Stimulated activated CD8-positive, alpha-beta memory T cell treated with anti-CD3 and anti-CD28 coated beads, Interleukin-2, amount 100 ng/mL, for 48 hours (primary cell): Measurements from ENCODE around the gene SCN1B.

Source experiments
- DNase-seq, 2 donors: peaks; one replicate each; pipeline ENCODE4 v3.0.0-alpha.2; 2020; ENCODE audit warnings: low read depth in 2 of 2

Gene SCN1B

DNA sequence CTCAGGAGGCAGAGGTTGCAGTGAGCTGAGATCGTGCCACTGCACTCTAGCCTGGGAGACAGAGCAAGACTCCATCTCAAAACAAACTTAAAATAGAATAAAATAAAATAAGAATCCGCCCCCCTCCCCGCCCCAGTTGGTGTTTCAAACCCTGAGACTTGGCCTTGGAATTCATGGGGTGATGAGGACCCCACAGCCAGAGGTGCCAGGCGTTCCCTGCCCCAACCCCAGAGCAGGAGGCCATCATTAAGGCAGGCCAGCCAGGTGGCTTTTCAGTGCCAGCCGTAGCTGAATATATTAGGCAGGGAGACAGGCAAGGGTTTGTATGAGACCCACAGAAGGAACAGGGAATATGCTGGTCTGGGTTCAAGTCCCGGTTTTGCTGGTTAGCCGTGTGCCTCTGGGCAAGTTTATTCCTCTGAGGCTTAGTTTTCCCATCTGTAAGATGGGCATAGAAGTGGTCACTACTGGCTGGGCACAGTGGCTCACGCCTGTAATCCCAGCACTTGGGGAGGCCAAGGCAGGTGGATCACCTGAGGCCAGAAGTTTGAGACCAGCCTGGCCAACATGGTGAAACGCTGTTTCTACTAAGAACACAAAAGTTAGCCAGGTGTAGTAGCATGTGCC is 23.5 kb downstream of the SCN1B start:
- no peak for DNase-seq

DNA sequence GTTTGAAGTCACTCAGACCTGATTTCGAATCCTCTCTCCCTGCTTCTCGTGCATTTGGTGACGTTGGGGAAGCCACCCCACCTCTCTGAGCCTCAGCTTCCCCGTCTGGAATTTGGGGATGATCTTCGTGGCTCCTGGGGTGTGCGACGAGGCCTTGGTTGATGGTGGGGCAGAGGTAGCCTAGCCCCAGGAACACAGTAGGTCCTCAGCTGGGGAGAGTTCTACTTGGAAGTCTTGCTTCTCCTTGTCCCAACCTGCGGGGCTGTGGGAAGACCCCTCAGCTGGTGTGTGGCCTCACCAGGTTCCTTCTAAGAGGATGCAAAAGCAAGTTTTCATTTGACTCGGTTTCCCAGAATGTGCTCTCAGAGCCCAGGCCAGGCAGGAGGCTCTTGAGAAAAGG is 24.4 kb downstream of the SCN1B start:
- DNase-seq, result no peak

DNA sequence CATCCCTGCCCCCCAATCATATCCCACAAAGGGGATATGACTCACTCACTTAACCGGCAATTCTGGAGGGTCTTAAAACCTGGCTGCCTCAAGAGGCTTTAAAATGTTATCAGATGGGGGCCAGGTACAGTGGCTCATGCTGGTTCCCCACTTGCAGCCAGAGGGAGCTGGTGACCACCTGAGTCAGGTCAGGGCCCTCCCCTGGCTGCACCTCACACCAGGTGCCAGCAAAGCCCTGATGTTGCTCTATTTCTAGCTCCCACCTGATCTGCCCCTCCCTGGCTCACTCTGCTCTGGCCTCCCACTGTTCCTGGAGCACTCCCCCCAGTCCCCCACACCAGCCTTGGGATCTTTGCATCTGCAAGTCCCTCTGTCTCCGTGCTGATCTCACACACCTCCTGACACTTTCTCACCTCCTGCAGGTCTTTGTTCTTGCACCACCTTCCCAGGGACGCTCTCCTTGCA is 25.5 kb downstream of the SCN1B start:
- DNase-seq, result no peak

DNA sequence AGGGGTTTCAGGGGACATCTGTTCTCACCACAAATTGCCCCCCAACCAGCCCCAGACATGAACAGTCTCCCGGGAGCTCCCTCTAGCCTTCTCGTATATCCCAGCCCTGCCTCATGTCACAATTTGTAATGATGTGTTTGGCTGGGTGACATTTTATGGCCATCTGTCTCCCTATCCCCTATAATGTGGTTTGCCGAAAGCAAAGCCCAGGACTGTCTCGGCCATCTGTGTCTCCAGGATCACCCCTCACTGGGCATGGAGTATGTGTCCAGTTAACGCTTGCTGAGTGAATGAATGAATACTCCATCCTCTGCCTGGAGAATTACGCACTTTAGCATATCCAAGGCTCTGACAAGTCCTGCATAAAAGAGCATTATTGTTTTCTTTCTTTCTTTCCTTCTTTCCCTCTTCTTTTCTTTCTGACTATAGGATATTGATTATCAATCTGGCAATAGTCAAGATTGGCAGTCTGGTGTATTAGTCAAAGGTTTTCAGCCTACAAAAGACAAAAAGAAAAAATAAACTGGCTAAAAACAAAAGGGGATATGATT is 26.3 kb downstream of the SCN1B start:
- DNase-seq, result no peak

DNA sequence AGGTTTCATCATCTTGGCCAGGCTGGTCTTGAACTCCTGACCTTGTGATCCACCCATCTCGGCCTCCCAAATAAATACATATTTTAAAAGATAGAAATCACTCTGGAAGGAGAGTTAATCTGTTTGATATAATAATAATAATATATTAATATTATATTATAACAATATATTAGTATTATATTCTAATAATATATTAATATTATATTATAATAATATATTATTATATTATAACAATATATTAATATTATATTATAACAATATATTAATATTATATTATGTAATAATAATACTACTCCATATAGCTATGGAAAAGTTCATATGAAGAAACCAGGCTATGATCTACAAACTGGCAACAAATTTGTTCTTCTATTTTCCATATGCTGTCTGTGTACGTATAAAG is 28.1 kb downstream of the SCN1B start:
- DNase-seq, result no peak

DNA sequence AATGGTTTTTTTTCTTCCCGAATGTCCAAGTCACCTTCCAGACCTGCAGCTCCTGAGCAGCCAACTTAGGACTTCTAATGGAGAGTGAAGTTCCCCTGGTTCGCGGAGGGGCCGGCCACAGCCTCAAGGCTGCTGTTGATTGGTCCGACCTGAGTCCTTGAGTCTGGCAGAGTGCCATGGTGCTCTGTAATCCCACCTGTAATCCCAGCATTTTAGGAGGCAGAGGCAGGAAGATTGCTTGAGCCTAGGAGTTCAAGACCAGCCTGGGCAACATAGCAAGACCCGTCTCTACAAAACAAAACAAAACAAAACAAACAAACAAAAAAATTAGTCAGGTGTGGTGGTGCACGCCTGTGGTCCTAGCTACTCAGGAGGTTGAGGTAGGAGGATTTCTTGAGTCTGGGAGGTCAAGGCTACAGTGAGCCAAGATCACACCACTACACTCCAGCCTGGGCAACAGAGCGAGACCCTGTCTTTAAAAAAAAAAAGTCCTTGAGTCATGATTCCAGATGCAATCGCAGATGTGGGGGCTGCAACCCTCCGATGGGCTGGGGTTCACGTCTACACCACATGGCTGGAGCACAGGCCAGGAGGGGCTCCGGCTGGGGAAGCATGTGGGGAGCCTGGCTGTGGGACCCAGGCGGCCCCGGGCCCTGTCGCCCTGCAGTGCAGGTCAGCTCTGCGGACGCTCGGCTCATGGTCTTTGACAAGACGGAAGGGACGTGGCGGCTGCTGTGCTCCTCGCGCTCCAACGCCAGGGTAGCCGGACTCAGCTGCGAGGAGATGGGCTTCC is 28.9 kb downstream of the SCN1B start:
- no peak for DNase-seq

DNA sequence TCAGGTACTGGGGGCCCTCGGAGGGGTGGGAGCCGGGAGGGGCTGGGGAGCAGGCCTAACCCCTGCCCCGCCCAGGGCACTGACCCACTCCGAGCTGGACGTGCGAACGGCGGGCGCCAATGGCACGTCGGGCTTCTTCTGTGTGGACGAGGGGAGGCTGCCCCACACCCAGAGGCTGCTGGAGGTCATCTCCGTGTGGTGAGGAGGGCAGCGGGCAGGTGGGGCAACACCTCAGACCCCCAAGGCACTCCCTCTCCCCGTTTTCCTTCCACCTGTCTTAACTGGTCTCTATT is 29.5 kb downstream of the SCN1B start:
- no peak for DNase-seq

DNA sequence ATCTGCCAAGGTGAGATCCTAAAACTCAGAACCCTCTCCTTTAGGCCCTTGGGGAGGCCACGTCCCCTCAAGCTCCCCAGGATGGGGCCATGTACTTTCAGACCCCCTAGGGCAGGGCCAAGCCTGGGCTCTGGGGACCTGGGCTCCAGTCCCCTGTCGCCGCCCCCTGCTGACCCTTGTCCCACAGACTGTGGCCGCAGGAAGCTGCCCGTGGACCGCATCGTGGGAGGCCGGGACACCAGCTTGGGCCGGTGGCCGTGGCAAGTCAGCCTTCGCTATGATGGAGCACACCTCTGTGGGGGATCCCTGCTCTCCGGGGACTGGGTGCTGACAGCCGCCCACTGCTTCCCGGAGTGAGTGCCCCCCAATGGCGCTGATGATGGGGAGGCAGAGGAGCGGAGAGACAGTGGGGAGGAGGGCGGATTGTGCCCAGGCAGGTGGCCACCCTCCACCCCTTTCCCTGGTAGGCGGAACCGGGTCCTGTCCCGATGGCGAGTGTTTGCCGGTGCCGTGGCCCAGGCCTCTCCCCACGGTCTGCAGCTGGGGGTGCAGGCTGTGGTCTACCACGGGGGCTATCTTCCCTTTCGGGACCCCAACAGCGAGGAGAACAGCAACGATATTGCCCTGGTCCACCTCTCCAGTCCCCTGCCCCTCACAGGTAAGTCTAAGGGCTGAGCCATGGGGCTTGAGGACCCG is 30.0 kb downstream of the SCN1B start:
- DNase-seq, result no peak

DNA sequence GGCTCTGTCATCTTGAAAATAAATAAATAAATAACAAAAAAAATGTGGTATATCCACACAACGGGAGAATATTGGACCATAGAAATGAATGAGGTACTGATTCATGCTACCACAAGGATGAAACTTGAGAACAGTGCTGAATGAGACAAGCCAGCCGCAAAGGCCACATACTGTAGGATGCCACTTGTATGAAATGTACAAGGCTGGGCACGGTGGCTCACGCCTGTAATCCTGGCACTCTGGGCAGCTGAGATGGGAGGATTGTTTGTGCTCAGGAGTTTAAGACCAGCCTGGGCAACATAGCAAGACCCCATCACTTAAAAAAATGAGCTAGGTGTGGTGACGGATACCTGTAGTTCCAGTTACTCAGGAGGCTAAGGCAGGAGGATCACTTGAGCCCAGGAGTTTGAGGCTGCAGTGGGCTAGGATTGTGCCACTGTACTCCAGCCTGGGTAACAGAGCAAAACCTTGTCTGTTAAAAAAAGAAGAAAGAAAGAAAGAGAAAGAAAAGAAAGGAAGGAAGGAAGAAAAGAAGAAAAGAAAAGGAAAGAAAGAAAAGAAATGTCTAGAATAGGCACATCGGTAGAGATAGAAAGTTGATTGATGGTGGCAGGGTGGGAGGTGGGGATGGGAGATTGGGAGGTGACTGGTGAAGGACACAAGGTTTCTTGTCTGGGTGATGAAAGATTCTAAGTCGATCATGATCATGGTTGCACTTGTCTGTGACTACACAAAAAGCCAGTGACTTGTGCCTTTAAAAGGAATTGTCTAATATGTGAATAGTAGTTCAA is 31.5 kb downstream of the SCN1B start:
- DNase-seq, result no peak

DNA sequence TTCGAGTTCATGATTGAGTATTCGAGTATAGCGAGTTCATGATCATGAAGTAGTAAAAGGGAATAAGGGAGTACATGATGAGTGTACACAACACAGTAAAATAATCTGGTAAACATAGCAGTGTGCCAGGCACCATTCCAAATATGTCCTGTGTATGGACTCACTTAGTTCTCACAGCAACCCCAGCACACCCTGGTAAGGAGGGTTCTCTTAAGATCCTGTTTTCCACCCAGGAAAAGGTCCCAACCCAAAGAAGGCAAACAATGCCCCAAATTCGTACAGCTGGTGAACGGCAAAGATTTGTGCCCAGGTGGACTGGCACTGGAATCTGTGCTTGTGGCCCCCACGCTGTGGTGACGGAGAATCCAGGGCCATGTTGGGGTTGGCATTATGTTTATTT is 32.7 kb downstream of the SCN1B start:
- DNase-seq, result no peak

DNA sequence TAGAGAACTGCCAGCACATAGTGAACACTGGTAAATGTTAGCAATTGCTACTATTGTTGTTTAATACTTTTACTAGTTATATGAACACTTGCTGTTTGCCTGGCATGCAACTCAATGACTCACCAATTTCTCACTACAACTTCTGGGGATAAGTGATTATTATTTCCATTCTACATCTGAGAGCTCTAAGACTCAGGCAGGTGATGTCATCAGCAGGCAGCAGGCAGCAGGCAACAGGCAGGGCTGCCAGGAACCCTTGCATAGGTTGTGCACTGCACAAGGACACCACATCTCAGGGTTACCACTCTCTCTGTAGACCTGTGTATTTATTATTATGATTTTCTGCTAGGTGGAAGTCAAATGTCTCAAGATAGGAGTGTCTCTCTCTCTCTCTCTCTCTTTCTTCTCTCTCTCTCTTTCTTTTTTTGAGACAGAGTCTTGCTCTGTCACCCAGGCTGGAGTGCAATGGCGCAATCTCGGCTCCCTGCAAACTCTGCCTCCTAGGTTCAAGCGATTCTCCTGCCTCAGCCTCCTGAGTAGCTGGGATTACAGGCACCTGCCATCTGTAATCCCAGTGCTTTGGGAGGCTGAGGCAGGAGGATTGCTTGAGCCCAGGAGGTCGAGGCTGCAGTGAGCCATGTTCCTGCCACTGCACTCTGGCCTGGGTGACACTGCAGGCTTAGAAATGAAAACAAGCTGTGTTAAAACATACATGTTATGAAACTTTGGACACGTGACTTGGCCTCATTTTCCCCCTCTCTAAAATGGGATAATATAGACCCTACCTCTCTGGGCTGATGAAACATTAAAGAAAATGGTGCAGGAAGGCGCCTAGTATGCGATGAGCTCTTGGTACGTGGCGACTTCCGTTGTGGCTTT is 33.9 kb downstream of the SCN1B start:
- no peak for DNase-seq

DNA sequence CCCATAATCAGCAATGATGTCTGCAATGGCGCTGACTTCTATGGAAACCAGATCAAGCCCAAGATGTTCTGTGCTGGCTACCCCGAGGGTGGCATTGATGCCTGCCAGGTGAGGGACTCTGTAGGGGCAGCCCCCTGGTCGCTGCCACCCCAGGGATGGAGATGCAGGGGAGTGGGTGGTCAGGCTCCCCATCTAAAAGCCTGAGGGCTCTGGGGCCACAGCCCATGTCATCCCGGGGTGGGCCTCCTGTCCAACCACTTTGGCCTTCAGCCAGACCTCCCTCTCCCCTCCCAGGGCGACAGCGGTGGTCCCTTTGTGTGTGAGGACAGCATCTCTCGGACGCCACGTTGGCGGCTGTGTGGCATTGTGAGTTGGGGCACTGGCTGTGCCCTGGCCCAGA is 35.3 kb downstream of the SCN1B start:
- DNase-seq, result no peak

DNA sequence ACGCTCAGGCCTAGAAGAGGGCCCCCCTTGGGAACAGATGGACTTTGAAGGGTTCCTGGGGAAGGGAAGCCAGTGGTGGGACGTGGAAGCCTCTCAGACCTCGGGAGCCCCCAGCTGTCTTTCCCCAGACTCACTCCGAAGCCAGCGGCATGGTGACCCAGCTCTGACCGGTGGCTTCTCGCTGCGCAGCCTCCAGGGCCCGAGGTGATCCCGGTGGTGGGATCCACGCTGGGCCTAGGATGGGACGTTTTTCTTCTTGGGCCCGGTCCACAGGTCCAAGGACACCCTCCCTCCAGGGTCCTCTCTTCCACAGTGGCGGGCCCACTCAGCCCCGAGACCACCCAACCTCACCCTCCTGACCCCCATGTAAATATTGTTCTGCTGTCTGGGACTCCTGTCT is 35.9 kb downstream of the SCN1B start:
- no peak for DNase-seq

DNA sequence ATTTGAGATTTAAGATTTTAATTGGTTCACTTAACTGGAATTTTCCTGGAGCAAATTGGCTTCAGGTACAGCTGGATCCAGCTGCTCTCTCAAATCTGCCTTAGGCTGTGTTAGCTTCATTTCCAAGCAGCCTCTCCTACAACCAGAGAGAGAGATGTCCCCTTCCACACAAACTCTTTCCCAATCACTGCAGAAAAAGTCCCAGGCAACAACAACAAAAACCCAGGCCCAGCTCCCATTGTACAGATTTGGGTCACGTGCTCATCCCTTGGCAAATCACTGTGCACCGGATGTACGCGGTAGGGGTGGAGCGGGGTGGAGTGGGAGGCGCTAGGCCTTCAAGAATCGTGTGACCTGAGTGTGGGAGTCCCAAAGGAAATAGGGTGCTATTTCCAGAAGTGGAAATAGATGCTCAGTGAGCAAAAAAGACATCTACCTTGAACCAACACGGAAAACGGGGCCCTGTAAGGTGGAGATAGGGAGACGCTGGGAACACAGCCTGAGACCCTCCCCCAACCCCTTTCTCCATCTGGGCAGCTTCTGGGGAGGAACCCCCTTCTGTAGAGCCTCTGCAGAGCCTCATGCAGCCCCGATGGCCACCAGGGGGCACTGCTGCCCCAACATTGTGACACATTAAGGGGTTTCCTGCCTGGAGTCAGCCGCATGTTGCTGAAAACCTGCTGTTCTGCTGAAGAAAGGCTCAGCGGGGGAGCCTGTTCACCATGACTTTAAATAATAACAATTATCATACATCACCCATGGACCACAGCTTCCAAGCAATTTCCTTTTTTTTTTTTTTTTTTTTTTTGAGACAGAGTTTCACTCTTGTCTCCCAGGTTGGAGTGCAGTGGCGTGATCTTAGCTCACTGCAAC is 36.7 kb downstream of the SCN1B start:
- DNase-seq, result peak; percentile 88 to 91

DNA sequence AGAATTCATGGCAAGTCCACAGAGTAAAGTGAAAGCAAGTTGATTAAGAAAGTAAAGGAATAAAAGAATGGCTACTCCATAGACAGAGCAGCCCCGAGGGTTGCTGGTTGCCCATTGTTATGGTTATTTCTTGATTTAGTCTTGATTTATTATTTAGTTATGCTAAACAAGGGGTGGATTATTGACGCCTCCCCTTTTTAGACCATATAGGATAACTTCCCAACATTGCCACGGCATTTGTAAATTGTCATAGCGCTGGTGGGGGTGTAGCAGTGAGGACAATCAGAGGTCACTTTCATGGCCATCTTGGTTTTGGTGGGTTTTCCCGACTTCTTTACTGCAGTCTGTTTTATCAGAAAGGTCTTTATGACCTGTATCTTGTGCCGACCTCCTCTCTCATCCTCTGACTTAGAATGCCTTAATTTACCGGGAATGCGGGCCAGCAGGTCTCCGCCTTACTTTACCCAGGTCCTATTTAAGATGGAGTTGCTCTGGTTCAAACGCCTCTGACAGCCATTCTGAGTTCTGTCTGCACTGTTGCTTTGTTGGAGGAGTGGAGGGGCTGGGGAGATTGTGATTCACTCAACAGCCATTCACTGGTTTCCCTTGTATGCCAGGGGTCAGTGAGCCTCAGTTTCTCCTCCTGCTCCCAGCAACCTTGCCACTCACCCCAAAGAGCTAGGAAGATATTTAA is 38.8 kb downstream of the SCN1B start:
- no peak for DNase-seq

DNA sequence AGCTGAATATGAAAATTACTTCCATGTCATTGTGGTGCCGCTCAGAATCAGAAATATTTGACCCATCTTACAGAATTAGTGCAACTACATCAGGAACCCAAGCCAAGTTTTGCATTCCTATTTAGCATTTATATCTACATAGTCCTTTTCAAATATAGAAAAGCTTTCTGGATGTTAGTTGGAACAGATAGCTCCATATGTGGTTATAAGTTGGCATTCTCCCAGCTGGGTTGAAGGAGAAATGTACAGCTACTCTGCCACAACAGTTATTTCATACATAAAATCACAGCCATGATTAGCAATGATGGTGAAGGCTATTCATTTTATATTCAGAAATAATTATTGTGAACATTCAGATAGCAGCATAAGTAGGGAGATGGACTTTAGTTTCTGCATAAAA is 39.4 kb downstream of the SCN1B start:
- no peak for DNase-seq

DNA sequence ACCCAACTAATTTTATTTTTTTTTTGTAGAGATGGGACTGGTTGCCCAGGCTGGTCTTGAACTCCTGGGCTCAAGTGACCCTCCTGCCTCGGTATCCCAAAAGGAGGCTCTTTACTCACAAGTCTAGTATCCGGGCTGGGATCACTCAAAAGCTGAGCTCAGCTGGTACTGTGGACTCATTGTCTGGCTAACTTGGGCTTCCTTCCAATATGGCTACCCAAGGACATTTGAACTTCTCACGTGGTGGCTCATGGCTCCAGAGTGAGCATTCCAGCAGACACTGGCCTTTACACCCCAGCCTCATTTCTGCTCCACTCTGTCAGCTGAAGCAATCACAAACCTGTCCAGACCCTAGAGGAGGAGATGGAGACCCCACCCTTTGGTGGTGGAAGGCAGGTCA is 40.2 kb downstream of the SCN1B start:
- DNase-seq, result no peak

DNA sequence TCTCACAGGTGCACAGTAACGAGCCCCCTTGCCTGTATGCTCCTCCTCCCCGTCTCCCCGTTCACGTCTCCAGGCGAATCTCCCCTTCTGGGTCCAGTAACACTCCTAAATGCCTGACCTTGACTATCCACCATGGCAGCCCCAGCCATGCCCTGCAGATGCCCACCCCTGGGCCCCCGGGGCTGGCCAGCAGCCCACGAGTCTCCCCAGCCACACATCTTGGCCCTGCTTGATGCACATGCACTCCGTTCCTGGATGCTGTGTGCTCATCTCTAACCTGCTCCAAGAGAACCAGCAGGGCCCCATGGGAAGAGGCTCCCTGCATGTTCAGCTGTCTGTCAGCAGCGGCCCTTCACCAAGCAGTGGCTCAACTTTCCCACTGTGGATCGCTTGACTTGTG is 43.2 kb downstream of the SCN1B start:
- DNase-seq, result no peak

DNA sequence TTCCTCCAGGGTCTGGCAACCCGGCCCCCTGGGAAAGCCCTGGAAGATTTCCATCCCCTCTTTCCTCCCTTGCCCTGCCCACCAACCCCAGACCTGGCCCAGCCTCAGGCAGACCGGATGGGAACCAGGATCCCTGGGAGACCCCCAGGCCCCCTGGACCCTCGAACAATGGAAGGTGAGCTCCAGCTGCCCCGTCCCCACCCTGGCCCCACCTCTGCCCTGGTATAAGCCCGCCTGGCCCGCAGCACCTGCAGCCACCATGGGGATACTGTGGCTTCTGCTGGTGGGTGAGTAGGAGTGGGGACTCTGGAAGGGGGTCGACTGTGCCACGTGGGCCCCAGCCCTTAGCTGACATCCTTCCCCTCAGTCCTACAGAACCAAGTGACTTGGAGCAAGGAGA is 43.7 kb downstream of the SCN1B start:
- DNase-seq, result no peak
